ENCODE data around the gene NRP1.
"Not testable (repeated sequence)": the region's sequence is repeated elsewhere in the genome, so short reads cannot be mapped to it uniquely, and the experiment has no call there.

The NRP1 gene

DNA sequence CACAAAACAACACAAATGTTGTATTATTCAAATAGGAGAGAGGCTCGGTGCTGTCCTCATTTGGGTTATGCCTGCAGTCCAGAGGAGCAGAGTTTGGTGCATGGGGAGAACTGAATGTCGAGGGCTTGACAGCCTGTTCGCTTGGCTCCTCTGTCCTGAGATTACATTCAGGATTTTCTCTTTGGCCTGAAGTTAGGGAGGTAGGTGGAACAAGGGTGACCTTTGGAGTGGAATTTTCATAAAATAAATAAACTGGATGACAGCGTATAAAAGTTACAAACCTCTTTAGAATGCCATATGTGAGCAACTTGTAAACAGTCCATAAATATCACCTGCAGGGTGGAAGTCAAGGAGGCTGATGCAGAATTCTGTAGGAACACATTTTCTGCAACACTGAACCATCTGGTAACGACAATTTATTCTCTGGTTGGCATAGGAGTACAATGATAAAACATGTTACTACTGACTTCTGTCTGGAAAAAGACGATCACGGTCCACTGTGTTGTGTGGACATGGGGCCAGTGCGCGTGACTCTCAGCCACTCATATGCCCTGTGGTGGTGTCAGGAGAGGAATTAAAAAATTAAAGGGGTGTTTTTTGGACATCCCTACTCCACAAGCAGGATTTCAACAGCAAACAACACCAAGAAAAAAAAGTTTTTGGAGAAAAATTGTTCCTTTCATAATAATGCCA is 33.2 kb downstream of the NRP1 start:
- H3K27me3 ChIP-seq (replicated peaks; ENCODE audit: control insufficient read depth, insufficient read depth, low read length) = no peaks in the 10 kb centered on the region
- TF ChIP-seq, protein P1, sequence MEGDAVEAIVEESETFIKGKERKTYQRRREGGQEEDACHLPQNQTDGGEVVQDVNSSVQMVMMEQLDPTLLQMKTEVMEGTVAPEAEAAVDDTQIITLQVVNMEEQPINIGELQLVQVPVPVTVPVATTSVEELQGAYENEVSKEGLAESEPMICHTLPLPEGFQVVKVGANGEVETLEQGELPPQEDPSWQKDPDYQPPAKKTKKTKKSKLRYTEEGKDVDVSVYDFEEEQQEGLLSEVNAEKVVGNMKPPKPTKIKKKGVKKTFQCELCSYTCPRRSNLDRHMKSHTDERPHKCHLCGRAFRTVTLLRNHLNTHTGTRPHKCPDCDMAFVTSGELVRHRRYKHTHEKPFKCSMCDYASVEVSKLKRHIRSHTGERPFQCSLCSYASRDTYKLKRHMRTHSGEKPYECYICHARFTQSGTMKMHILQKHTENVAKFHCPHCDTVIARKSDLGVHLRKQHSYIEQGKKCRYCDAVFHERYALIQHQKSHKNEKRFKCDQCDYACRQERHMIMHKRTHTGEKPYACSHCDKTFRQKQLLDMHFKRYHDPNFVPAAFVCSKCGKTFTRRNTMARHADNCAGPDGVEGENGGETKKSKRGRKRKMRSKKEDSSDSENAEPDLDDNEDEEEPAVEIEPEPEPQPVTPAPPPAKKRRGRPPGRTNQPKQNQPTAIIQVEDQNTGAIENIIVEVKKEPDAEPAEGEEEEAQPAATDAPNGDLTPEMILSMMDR (IDR thresholded peaks at IDR 0.05; ENCODE audit: insufficient read depth, low read length, poor library complexity, severe bottlenecking) = no peak
- no peak for DNase-seq (ENCODE audit: extremely low read depth, insufficient read length)
- H3K4me3 ChIP-seq (replicated peaks; ENCODE audit: low read depth, low read length) = no peak overlapping the region
- no peaks in the 10 kb centered on the region for H3K36me3 ChIP-seq (ENCODE audit: control insufficient read depth, insufficient read depth, low read length)

DNA sequence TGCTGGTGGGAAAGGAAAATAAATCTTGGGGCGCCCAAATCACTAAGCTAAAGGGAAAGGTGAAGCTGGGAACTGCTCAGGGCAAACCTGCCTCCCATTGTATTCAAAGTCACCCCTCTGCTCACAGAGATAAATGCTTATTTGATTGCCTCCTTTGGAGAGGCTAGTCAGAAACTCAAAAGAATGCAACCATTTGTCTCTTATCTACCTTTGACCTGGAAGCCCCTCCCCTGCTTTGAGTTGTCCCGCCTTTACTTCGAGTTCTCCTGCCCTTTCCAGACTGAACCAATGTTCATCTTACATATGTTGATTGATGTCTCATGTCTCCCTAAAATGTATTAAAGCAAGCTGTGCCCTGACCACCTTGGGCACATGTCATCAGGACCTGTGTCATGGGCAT is 33.9 kb downstream of the NRP1 start:
- H3K27me3 ChIP-seq (replicated peaks; ENCODE audit: control insufficient read depth, insufficient read depth, low read length); H3K36me3 ChIP-seq (ENCODE audit: control insufficient read depth, insufficient read depth, low read length); H3K4me3 ChIP-seq (replicated peaks; ENCODE audit: low read depth, low read length); DNase-seq (ENCODE audit: extremely low read depth, insufficient read length): not testable (repeated sequence)

DNA sequence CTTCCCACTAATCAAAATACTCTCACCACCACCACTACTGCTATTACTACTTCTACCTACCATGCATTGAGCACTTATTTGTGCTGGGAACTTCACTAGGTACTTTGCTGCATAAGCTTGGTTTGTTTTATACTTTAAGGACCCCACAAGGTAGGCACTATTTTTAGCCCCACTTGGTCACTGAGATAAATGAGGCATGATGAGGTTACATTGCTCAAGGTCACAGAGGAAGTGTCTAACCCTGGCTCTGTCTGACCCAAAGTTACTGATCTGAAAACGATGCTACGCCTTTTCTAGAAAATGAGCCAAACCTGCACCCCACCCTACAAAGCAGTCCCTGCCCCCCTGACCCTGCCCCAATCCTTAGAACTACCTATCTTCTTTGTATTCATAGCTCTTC is 35.6 kb downstream of the NRP1 start:
- Histone ChIP-seq H3K36me3 (ENCODE audit: control insufficient read depth, insufficient read depth, low read length) (no peaks in the 10 kb centered on the region), H3K4me3 (replicated peaks; ENCODE audit: low read depth, low read length) (no peak overlapping the region), H3K27me3 (replicated peaks; ENCODE audit: control insufficient read depth, insufficient read depth, low read length) (no peaks in the 10 kb centered on the region)
- TF ChIP-seq, protein P1 (IDR thresholded peaks at IDR 0.05; ENCODE audit: insufficient read depth, low read length, poor library complexity, severe bottlenecking) = no peak
- DNase-seq (ENCODE audit: extremely low read depth, insufficient read length) = no peak

DNA sequence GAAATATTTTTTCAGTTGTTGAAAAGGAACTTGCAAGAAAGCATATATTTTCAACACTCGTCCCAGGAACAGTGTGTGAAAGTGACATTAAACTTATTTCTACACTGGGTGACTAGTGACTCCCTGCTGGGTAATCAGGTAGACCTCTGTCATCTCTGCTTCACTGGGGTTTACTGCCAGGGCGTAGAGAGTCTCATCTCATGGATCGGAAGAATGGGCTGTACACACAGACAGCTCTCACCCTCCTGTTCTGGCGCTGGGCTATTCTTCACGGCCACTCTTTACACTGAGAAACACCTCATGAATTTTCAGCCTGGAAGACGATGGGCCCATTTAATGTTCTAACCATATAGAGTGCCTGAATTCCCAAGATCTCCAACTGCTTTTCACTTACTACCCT is 36.4 kb downstream of the NRP1 start:
- TF ChIP-seq, protein P1 (IDR thresholded peaks at IDR 0.05; ENCODE audit: insufficient read depth, low read length, poor library complexity, severe bottlenecking) = no peak
- no peak overlapping the region for H3K4me3 ChIP-seq (replicated peaks; ENCODE audit: low read depth, low read length)
- H3K27me3 ChIP-seq (replicated peaks; ENCODE audit: control insufficient read depth, insufficient read depth, low read length) = no peaks in the 10 kb centered on the region
- no peak for DNase-seq (ENCODE audit: extremely low read depth, insufficient read length)
- H3K36me3 ChIP-seq (ENCODE audit: control insufficient read depth, insufficient read depth, low read length) = no peaks in the 10 kb centered on the region

DNA sequence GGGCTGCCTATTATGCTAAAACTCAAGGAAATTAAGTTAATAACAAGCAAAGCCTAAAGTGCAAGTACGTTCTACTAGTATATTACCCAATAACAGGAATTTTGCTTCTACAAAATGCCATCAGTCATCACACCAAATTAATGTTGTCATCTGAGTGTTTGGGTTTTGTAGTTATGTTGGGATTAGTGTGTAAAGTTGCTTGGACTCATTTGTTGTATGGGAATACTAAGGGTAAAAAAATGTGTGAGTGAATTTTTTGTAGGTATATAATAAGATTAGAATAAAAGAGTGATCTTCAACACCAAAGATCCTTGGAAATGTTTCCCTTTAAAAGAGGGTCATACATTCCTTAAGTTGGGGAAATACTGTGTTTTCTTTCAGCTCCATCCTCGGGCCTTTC is 38.6 kb downstream of the NRP1 start:
- DNase-seq (ENCODE audit: extremely low read depth, insufficient read length) = no peak
- TF ChIP-seq, protein P1 (IDR thresholded peaks at IDR 0.05; ENCODE audit: insufficient read depth, low read length, poor library complexity, severe bottlenecking) = no peak
- Histone ChIP-seq H3K4me3 (replicated peaks; ENCODE audit: low read depth, low read length) (no peak overlapping the region), H3K27me3 (replicated peaks; ENCODE audit: control insufficient read depth, insufficient read depth, low read length) (no peaks in the 10 kb centered on the region), H3K36me3 (ENCODE audit: control insufficient read depth, insufficient read depth, low read length) (no peaks in the 10 kb centered on the region)

DNA sequence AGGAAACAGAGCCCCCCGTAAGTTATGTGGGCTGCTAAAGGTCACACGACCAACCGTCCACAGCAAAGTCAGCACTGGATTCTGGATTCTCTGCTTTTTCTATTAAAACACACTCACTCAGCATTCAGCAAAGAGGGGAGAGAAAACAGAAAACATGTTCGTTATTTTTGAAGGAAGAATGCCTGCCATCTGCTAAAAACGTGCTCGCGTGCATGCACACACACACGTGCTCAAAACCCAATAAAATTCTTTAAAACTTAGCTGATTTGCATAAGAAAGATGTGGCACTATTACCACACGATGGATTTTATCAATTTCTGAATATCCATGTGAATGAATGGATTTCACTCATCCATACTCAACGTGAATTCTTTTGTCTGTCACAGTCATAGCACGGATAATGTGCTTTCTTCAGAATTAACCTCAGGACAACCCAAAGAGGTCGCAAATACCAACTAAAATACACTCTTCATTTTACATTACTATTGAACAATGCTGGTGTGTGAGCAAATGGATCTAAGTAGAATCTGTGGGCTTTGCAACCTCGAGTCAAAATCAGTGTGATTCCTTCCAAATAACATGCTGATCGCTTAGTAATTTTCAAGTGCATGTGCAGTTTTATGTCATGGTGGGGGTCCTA is 40.8 kb downstream of the NRP1 start:
- Histone ChIP-seq H3K36me3 (ENCODE audit: control insufficient read depth, insufficient read depth, low read length) (no peaks in the 10 kb centered on the region), H3K4me3 (replicated peaks; ENCODE audit: low read depth, low read length) (no peak overlapping the region), H3K27me3 (replicated peaks; ENCODE audit: control insufficient read depth, insufficient read depth, low read length) (no peaks in the 10 kb centered on the region)
- DNase-seq (ENCODE audit: extremely low read depth, insufficient read length) = no peak
- TF ChIP-seq, protein P1 (IDR thresholded peaks at IDR 0.05; ENCODE audit: insufficient read depth, low read length, poor library complexity, severe bottlenecking) = no peak

All from GM06990 (cell line).